GM10266 (cell line): ENCODE results near the gene NIN.
A peak's percentile ranks its signal among the peaks of the same experiment; 100 is the strongest.

Experiments used
- DNase-seq: peaks from one replicate; pipeline ENCODE4 v3.0.0; 2012; ENCODE audit errors: extremely low spot score
- CTCF ChIP-seq: IDR thresholded peaks from 2 replicates; pipeline ENCODE4 v1.5.1; 2012; ENCODE audit warnings: mild to moderate bottlenecking, low read depth; ENCODE audit not compliant: control insufficient read depth, insufficient read depth; ENCODE audit errors: missing control alignments

The NIN gene

GRCh38 chr14:50830044-50830931, 674 bp downstream of the NIN start:
- DNase-seq, result peak; percentile 80
- no peak for TF ChIP-seq CTCF

GRCh38 chr14:50829489-50830043, 1.4 kb downstream of the NIN start:
- DNase-seq, result no peak

GRCh38 chr14:50828721-50829488, 2.1 kb downstream of the NIN start:
- TF ChIP-seq CTCF, result no peak
- no peak for DNase-seq

More at GRCh38 chr14:50829489-50830043, 1.4 kb downstream of the NIN start:
- TF ChIP-seq CTCF, result no peak

GRCh38 chr14:50826681-50827080, 4.3 kb downstream of the NIN start:
- DNase-seq, result no peak
- no peak for TF ChIP-seq CTCF

GRCh38 chr14:50825307-50825706, 5.7 kb downstream of the NIN start:
- no peak for DNase-seq

More at GRCh38 chr14:50825307-50825706, 5.7 kb downstream of the NIN start:
- no peak for TF ChIP-seq CTCF
